ENCODE data around the gene NHP2. TPM values are rescaled to one million over a fixed set of nuclear protein-coding genes. Genes with fewer than 3 reads are reported as not detected.

The NHP2 gene
- total RNA-seq, 2 donors from 2014 or later: 270 to 284 TPM

- Histone ChIP-seq H3K4me1 (replicated peaks) (no peaks in the 10 kb centered on the region), H3K27me3 (replicated peaks; ENCODE audit: insufficient read depth) (no peaks in the 10 kb centered on the region), H3K27ac (no peak overlapping the region), H3K36me3 (no peaks in the 10 kb centered on the region), H3K4me3 (no peak overlapping the region), H3K9me3 (no peaks in the 10 kb centered on the region)
- intact Hi-C loops (cut with DNase I): no loop called here
- WGBS: 93% methylated on average over 8 of the region's 8 CpGs
- no peak for TF ChIP-seq POLR2A (IDR thresholded peaks at IDR 0.05)
- no peak for TF ChIP-seq CTCF (IDR thresholded peaks at IDR 0.05)
- TF ChIP-seq POLR2AphosphoS5 (IDR thresholded peaks at IDR 0.05): no peak
- DNase-seq (ENCODE audit: low spot score): no peak
Measured at GRCh38 chr5:178177569-178177968, 23.9 kb upstream of the NHP2 start.

GRCh38 chr5:178176791-178177190, 23.1 kb upstream of the NHP2 start:
- TF ChIP-seq POLR2A (IDR thresholded peaks at IDR 0.05): no peak
- TF ChIP-seq POLR2AphosphoS5 (IDR thresholded peaks at IDR 0.05): no peak
- TF ChIP-seq CTCF (IDR thresholded peaks at IDR 0.05): no peak
- Histone ChIP-seq H3K36me3 (no peaks in the 10 kb centered on the region), H3K4me3 (no peak overlapping the region), H3K27ac (no peak overlapping the region), H3K4me1 (replicated peaks) (no peaks in the 10 kb centered on the region), H3K9me3 (no peaks in the 10 kb centered on the region), H3K27me3 (replicated peaks; ENCODE audit: insufficient read depth) (no peaks in the 10 kb centered on the region)
- WGBS: 65% methylated on average over 6 of the region's 6 CpGs
- no peak for DNase-seq (ENCODE audit: low spot score)
- intact Hi-C loops (cut with DNase I): no loop called here

- intact Hi-C loops (cut with DNase I): no loop called here
- WGBS: 82% methylated on average over 3 of the region's 3 CpGs
- H3K9me3 ChIP-seq: no peaks in the 10 kb centered on the region
- no peaks in the 10 kb centered on the region for H3K27me3 ChIP-seq (replicated peaks; ENCODE audit: insufficient read depth)
- no peak for DNase-seq (ENCODE audit: low spot score)
- H3K4me1 ChIP-seq (replicated peaks): no peaks in the 10 kb centered on the region
- TF ChIP-seq POLR2A (IDR thresholded peaks at IDR 0.05) (no peak), CTCF (IDR thresholded peaks at IDR 0.05) (no peak), POLR2AphosphoS5 (IDR thresholded peaks at IDR 0.05) (no peak)
- H3K27ac ChIP-seq: no peak overlapping the region
- H3K4me3 ChIP-seq: no peak overlapping the region
- H3K36me3 ChIP-seq: no peaks in the 10 kb centered on the region
Measured at GRCh38 chr5:178174456-178174855, 20.8 kb upstream of the NHP2 start.

- H3K4me1 ChIP-seq (replicated peaks): no peaks in the 10 kb centered on the region
- 91% methylated on average over 2 of the region's 2 CpGs for WGBS
- no peak for DNase-seq (ENCODE audit: low spot score)
- no peaks in the 10 kb centered on the region for H3K27me3 ChIP-seq (replicated peaks; ENCODE audit: insufficient read depth)
- no peak overlapping the region for H3K27ac ChIP-seq
- no peaks in the 10 kb centered on the region for H3K36me3 ChIP-seq
- H3K4me3 ChIP-seq: no peak overlapping the region
- H3K9me3 ChIP-seq: no peaks in the 10 kb centered on the region
- TF ChIP-seq POLR2A (IDR thresholded peaks at IDR 0.05): no peak
- TF ChIP-seq POLR2AphosphoS5 (IDR thresholded peaks at IDR 0.05): no peak
- TF ChIP-seq CTCF (IDR thresholded peaks at IDR 0.05): no peak
- intact Hi-C loops (cut with DNase I): no loop called here
Measured at GRCh38 chr5:178170455-178170854, 16.8 kb upstream of the NHP2 start.

- TF ChIP-seq POLR2AphosphoS5 (IDR thresholded peaks at IDR 0.05): no peak
- no peak for TF ChIP-seq POLR2A (IDR thresholded peaks at IDR 0.05)
- TF ChIP-seq CTCF (IDR thresholded peaks at IDR 0.05): no peak
Measured at GRCh38 chr5:178165581-178165980, 11.9 kb upstream of the NHP2 start.

More at GRCh38 chr5:178165581-178165980, 11.9 kb upstream of the NHP2 start:
- Histone ChIP-seq H3K27ac (no peak overlapping the region), H3K4me3 (no peak overlapping the region), H3K36me3 (no peaks in the 10 kb centered on the region), H3K27me3 (replicated peaks; ENCODE audit: insufficient read depth) (no peaks in the 10 kb centered on the region), H3K9me3 (no peaks in the 10 kb centered on the region), H3K4me1 (replicated peaks) (no peaks in the 10 kb centered on the region)
- WGBS: 38% methylated on average over 38 of the region's 38 CpGs
- intact Hi-C loops (cut with DNase I): loop anchor here (2.0 kb wide), 1 partner anchor 89 kb away; no protein-coding TSS in a partner anchor
- DNase-seq (ENCODE audit: low spot score): no peak
